WTC11 (cell line): ENCODE results near the gene ZFPM1.

Experiments used
- ATF3 ChIP-seq: sonication (generic); formaldehyde crosslinking; conservative IDR thresholded peaks from 2 replicates; pipeline ENCODE4 v1.8.1; 2022; ENCODE audit warnings: mild to moderate bottlenecking, missing genetic modification reagents
- CTCF ChIP-seq: fragments of 200-600 bp; IDR thresholded peaks from 2 replicates; pipeline ENCODE4 v1.8.0; 2022; ENCODE audit warnings: antibody characterized with exemption
- E2F5 ChIP-seq: sonication (generic); formaldehyde crosslinking; IDR thresholded peaks from 2 replicates; pipeline ENCODE4 v1.8.1; 2022; ENCODE audit warnings: mild to moderate bottlenecking, moderate library complexity, missing genetic modification reagents
- ESRRA ChIP-seq: sonication (generic); formaldehyde crosslinking; IDR thresholded peaks from 2 replicates; pipeline ENCODE4 v1.8.1; 2022; ENCODE audit warnings: mild to moderate bottlenecking, missing genetic modification reagents, borderline replicate concordance
- FOXJ3 ChIP-seq: sonication (generic); formaldehyde crosslinking; IDR thresholded peaks from 2 replicates; pipeline ENCODE4 v1.9.0; 2021; ENCODE audit warnings: missing genetic modification reagents, mild to moderate bottlenecking, borderline replicate concordance
- FOXK1 ChIP-seq: sonication (generic); formaldehyde crosslinking; IDR thresholded peaks from 2 replicates; pipeline ENCODE4 v1.8.0; 2022; ENCODE audit warnings: mild to moderate bottlenecking, moderate library complexity, missing genetic modification reagents
- FOXP1 ChIP-seq: sonication (generic); formaldehyde crosslinking; IDR thresholded peaks from 2 replicates; pipeline ENCODE4 v1.8.0; 2022; ENCODE audit warnings: missing genetic modification reagents, mild to moderate bottlenecking, moderate library complexity, borderline replicate concordance
- MAX ChIP-seq: sonication (generic); formaldehyde crosslinking; IDR thresholded peaks from 2 replicates; pipeline ENCODE4 v1.8.0; 2022; ENCODE audit warnings: mild to moderate bottlenecking, missing genetic modification reagents
- NFYB ChIP-seq: sonication (generic); formaldehyde crosslinking; conservative IDR thresholded peaks from 2 replicates; pipeline ENCODE4 v1.8.0; 2022; ENCODE audit warnings: low read depth, missing genetic modification reagents
- NR3C1 ChIP-seq: sonication (generic); formaldehyde crosslinking; conservative IDR thresholded peaks from 2 replicates; pipeline ENCODE4 v1.8.1; 2023; ENCODE audit warnings: low read depth, mild to moderate bottlenecking, missing genetic modification reagents
- RORB ChIP-seq: fragments of 250-450 bp; sonication (Bioruptor Pico); IDR thresholded peaks from 2 replicates; pipeline ENCODE4 v1.9.0; 2021; ENCODE audit warnings: mild to moderate bottlenecking
- ZNF512 ChIP-seq: sonication (generic); formaldehyde crosslinking; IDR thresholded peaks from 2 replicates; pipeline ENCODE4 v1.8.1; 2022; ENCODE audit warnings: missing genetic modification reagents, borderline replicate concordance
- ZNF532 ChIP-seq: fragments of 250-450 bp; sonication (Bioruptor Pico); IDR thresholded peaks from 2 replicates; pipeline ENCODE4 v1.9.0; 2021; ENCODE audit warnings: mild to moderate bottlenecking, borderline replicate concordance

GRCh38 chr16:88403794-88404581, 49.1 kb upstream of the ZFPM1 start:
- no peak for TF ChIP-seq ATF3 (CRISPR knock-in tag)
- no peak for TF ChIP-seq FOXJ3 (CRISPR knock-in tag)
- TF ChIP-seq CTCF: no peak
- TF ChIP-seq RORB: no peak
- TF ChIP-seq NR3C1: no peak
- TF ChIP-seq ZNF512: no peak
- no peak for TF ChIP-seq MAX (CRISPR knock-in tag)
- no peak for TF ChIP-seq FOXP1 (CRISPR knock-in tag)
- no peak for TF ChIP-seq ESRRA
- no peak for TF ChIP-seq FOXK1 (CRISPR knock-in tag)
- TF ChIP-seq E2F5 (CRISPR knock-in tag): no peak
- TF ChIP-seq ZNF532: no peak
- TF ChIP-seq NFYB (CRISPR knock-in tag): no peak
